GM13977 (cell line): ENCODE data around the gene PBX1.

ENCODE experiments used
- DNase-seq: peaks from one replicate; pipeline ENCODE4 v3.0.0; 2012; ENCODE audit warnings: low spot score
- in situ Hi-C: fragments of 300-500 bp; cut with MboI; formaldehyde crosslinking; loops from one replicate; pipeline ENCODE4 v1.12.0; 2022; ENCODE audit warnings: low sequenced_read_pairs, low pct_unique_long_range_greater_than_20kb, mixed read lengths, inconsistent platforms; ENCODE audit not compliant: unreplicated experiment
- TF ChIP-seq, protein P1 (sequence below): IDR thresholded peaks from 2 replicates; pipeline ENCODE4 v1.5.1; 2012; ENCODE audit warnings: mild to moderate bottlenecking, control low read depth; ENCODE audit not compliant: insufficient read depth; ENCODE audit errors: extremely low read depth, missing control alignments

The PBX1 gene

DNA sequence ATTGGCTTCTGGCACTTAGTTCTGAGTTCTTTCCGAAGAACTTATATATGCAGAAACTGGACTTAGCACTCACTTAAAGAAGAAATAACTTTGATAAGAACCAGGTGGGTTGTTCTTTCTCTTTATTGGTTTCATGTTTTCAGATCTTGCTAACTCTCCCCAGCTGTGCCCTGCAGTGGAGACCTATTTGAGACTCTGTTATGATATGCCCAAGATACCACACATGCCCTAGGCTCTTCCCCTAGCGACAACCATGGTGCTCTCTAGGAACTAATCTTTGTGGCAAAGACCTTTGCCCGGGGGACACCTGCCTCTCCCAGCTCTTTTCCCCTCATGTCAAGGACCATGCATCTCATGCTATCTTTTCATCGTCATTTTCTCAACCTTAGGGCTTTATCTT is 128.8 kb downstream of the PBX1 start:
- TF ChIP-seq, protein P1, sequence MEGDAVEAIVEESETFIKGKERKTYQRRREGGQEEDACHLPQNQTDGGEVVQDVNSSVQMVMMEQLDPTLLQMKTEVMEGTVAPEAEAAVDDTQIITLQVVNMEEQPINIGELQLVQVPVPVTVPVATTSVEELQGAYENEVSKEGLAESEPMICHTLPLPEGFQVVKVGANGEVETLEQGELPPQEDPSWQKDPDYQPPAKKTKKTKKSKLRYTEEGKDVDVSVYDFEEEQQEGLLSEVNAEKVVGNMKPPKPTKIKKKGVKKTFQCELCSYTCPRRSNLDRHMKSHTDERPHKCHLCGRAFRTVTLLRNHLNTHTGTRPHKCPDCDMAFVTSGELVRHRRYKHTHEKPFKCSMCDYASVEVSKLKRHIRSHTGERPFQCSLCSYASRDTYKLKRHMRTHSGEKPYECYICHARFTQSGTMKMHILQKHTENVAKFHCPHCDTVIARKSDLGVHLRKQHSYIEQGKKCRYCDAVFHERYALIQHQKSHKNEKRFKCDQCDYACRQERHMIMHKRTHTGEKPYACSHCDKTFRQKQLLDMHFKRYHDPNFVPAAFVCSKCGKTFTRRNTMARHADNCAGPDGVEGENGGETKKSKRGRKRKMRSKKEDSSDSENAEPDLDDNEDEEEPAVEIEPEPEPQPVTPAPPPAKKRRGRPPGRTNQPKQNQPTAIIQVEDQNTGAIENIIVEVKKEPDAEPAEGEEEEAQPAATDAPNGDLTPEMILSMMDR: no peak
- in situ Hi-C loops: no loop called here

DNA sequence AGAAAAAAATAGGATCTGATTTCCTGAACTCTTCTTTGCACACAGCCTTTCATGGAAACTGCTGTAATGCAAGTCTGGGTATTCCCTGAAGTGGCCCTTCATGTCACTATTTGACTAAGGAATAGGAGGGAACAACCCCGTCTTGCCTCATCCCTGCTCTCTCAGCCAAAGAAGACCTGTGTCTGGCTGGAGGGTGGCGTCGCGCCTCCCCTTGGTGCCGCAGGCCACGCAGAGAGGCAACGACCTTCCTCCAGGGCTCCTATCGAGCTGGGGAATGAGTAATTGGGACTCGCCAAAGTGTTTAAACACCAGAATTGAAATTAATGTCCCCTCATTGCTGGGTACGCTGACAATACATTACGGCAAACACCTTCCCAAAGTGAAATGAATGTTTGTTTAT is 129.8 kb downstream of the PBX1 start:
- DNase-seq: no peak
- in situ Hi-C loops: no loop called here

More for the DNA sequence above, 128.8 kb downstream of the PBX1 start:
- no peak for DNase-seq

DNA sequence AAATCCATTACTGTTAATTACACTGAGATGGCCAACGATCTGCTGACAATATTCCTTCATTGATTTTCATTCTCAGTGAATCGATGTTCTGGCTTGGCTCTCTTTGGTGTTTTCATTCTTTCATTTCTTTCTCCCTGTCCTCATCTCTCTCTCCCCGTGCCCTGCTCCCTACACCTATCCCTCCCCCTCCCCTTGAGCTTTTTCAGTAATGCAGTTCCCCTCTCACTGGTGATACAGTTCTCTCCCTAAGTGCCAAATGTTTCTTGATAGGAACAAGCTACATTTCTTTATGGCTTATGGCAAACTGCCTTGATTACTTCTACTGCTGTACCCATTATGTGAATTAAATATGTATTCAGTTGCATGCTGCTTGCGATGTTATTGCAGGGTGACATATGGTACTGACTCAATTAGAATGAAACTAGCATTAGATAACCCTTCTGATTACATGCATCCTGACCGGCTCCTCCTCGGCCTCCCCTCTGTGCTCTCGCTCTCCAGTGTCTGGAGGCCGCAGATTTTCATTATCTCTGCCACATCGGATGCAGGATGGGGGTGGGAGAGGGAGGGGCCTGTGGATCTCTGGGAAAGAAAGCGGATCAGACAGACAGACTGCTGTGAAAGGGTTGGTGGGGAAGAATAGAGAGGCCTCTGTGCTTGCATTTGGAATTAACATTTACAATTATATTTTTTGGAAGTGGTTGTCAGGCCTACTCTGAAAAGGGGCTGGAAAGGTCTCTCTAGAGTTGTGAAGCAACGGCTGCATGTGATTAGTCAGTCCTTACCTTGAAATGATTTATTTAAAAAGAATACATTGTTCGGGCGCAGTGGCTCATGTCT is 130.9 kb downstream of the PBX1 start:
- in situ Hi-C loops: no loop called here

More for the DNA sequence above, 129.8 kb downstream of the PBX1 start:
- TF ChIP-seq, protein P1: no peak

DNA sequence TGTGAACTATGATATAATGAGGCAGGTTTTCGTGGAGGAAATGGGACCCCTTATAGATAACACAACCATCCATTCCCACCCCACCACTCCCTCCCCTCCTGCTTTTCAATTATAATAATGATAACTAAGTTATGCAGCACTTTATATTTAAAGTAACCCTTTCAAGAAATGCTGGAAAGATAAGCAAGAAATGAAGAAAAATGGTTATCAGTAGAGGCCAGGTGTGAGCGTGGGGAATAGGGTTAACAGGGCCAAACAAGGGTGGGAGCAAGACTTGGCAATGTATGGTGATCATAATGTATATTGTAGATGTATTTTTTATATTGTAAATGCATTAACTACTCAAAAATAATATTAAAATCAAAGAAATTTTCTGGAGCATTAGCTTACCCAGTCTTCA is 133.4 kb downstream of the PBX1 start:
- TF ChIP-seq, protein P1: no peak
- in situ Hi-C loops: no loop called here
- no peak for DNase-seq

More for the DNA sequence above, 130.9 kb downstream of the PBX1 start:
- DNase-seq: no peak
- TF ChIP-seq, protein P1: no peak

DNA sequence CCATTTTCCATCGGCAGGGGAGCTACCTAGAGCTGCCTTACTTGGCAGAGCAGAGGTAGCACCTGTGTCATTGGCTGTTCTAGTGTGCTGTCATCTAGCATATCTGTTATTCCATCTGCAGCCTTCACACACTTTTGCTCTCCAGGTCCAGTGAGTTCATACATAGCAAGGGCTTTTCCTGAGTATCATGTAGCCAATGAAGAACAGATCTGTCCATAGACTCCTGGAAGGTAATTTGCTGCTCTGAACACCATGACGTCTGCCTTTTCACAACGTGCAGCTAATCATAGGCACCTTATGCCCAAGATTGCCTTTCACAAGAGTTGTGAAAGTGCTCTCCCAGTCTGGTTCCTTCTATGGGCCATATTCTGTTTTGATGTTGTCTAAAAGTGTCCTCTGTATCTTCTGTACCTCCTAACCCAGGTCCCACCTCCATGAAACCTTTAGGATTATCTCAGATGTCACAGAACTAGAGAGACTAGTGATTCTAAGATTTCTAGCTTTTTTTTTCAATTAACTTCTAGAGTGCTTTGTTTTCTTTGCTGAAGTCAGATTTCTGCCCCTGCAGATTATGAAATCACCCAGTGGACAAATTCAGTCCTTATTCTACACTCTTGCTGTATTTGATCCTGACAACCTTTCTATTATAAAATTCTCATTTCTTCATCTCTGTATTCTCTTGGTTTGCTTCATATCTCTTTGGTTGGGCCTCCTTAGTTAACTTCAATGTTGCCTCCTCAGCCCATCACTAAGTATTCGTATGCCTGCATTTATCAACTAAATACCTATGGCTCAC is 134.8 kb downstream of the PBX1 start:
- in situ Hi-C loops: no loop called here
- TF ChIP-seq, protein P1: no peak

DNA sequence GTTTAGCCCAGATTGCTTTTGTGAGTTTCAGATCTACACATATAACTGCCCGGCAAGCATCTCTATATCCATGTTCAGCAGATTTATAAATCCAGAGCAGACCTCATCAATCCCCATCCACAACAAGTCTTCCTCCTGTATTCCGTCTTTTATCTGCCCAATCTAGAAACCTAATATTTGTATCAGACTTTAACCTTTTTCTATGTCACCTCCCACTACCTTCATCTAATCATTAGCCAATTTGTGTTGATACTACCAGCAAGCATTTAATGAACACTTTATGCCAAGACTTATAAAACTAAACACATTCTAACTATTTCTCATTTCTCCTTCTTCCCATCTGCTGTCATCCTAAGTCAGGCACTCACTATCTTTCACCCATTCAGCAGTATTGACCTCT is 135.5 kb downstream of the PBX1 start:
- TF ChIP-seq, protein P1: no peak
- no peak for DNase-seq
- in situ Hi-C loops: no loop called here

More for the DNA sequence above, 134.8 kb downstream of the PBX1 start:
- no peak for DNase-seq
